SK-N-SH (cell line): Measurements from ENCODE around the gene COL8A1. TPM values are rescaled to one million over a fixed set of nuclear protein-coding genes. Genes with fewer than 3 reads are reported as not detected.
A peak's percentile ranks its signal among the peaks of the same experiment; 100 is the strongest.

ENCODE experiments used
- CTCF ChIA-PET: fragments of 300-600, 350-600 bp; formaldehyde crosslinking; extraction: SDS; loops from one replicate; lab custom pipeline; 2021; lab: Yijun Ruan, JAX
- POLR2A ChIA-PET: fragments of 350-600 bp; sonication (Branson Sonifier 250); formaldehyde crosslinking; extraction: SDS; loops from one replicate; lab custom pipeline; 2020; ENCODE audit warnings: antibody characterized with exemption, inconsistent platforms; lab: Yijun Ruan, JAX
- DNase-seq: peaks from one replicate; pipeline ENCODE4 v3.0.0; 2012
- H2AFZ ChIP-seq: fragments of 200-600 bp; sonication (generic); 2 replicates; pipeline ENCODE4 v1.8.1; 2016; ENCODE audit warnings: antibody characterized with exemption, mild to moderate bottlenecking, low read depth
- H3F3A ChIP-seq: fragments of 200-600 bp; sonication (generic); replicated peaks from 2 replicates; pipeline ENCODE3; 2016; ENCODE audit warnings: antibody characterized with exemption, mild to moderate bottlenecking; ENCODE audit not compliant: insufficient read depth
- H3K27ac ChIP-seq, 2 experiments: fragments of 200-500 bp in 1 of 2; fragments of 200-600 bp in 1 of 2; sonication (Bioruptor generic) in 1 of 2; sonication (generic), shearing (Covaris generic) in 1 of 2; 2 replicates each; pipeline versions ENCODE4 v1.5.1 to v1.6.1; 2014 to 2016; ENCODE audit warnings: low read depth in 2 of 2, inconsistent platforms in 1 of 2, low read length in 1 of 2, mild to moderate bottlenecking in 1 of 2, mixed read lengths in 1 of 2
- H3K27me3 ChIP-seq: fragments of 200-600 bp; sonication (generic), shearing (Covaris generic); 2 replicates; pipeline ENCODE4 v1.6.1; 2016; ENCODE audit warnings: mixed run types; ENCODE audit not compliant: insufficient read depth
- H3K36me3 ChIP-seq, 2 experiments: fragments of 200-500 bp in 1 of 2; fragments of 200-600 bp in 1 of 2; sonication (Bioruptor generic) in 1 of 2; sonication (generic) in 1 of 2; replicated peaks in 1 of 2; 2 replicates each; pipeline versions ENCODE3 to v1.5.1; 2014 to 2016; ENCODE audit warnings: low read length in 1 of 2, mild to moderate bottlenecking in 1 of 2; ENCODE audit not compliant: insufficient read depth in 2 of 2, control insufficient read depth in 1 of 2
- H3K4me1 ChIP-seq, 2 experiments: fragments of 200-500 bp in 1 of 2; fragments of 200-600 bp in 1 of 2; sonication (Bioruptor generic) in 1 of 2; sonication (generic), shearing (Covaris generic) in 1 of 2; 2 replicates each; pipeline versions ENCODE4 v1.5.1 to v1.6.1; 2014 to 2016; ENCODE audit warnings: low read depth in 1 of 2, low read length in 1 of 2, mixed run types in 1 of 2; ENCODE audit not compliant: insufficient read depth in 2 of 2, control insufficient read depth in 1 of 2
- H3K4me2 ChIP-seq: fragments of 200-600 bp; sonication (generic), shearing (Covaris generic); 2 replicates; pipeline ENCODE4 v1.6.1; 2017; ENCODE audit warnings: mixed run types
- H3K4me3 ChIP-seq, 2 experiments: fragments of 200-500 bp in 1 of 2; fragments of 200-600 bp in 1 of 2; sonication (Bioruptor generic) in 1 of 2; sonication (generic), shearing (Covaris generic) in 1 of 2; 2 replicates each; pipeline versions ENCODE4 v1.5.1 to v1.8.1; 2014 to 2016; ENCODE audit warnings: low read depth in 2 of 2, inconsistent platforms in 1 of 2, low read length in 1 of 2, mild to moderate bottlenecking in 1 of 2, mixed read lengths in 1 of 2, moderate library complexity in 1 of 2
- H3K79me2 ChIP-seq: fragments of 200-600 bp; sonication (generic); 2 replicates; pipeline ENCODE4 v1.8.1; 2017; ENCODE audit warnings: mild to moderate bottlenecking; ENCODE audit not compliant: insufficient read depth
- H3K9ac ChIP-seq: fragments of 200-600 bp; sonication (generic); 2 replicates; pipeline ENCODE4 v1.6.1; 2017; ENCODE audit warnings: mixed run types
- H3K9me2 ChIP-seq: fragments of 200-600 bp; sonication (generic); 2 replicates; pipeline ENCODE4 v1.6.1; 2017; ENCODE audit warnings: mixed run types
- H3K9me3 ChIP-seq: fragments of 200-600 bp; sonication (generic); 2 replicates; pipeline ENCODE4 v1.6.1; 2017; ENCODE audit warnings: mixed run types, mild to moderate bottlenecking, moderate library complexity
- H4K20me1 ChIP-seq: fragments of 200-600 bp; sonication (generic); 2 replicates; pipeline ENCODE4 v1.6.1; 2017; ENCODE audit warnings: mild to moderate bottlenecking, mixed run types; ENCODE audit not compliant: insufficient read depth
- CHD2 ChIP-seq: fragments of 150-350 bp; IDR thresholded peaks from 2 replicates; pipeline ENCODE4 v1.6.1; 2018; ENCODE audit warnings: low read length; ENCODE audit not compliant: partially characterized antibody
- CTCF ChIP-seq: fragments of 200-600 bp; sonication (generic); IDR thresholded peaks from 2 replicates; pipeline ENCODE4 v1.6.1; 2017; ENCODE audit warnings: antibody characterized with exemption, mild to moderate bottlenecking, moderate library complexity
- EZH2phosphoT487 ChIP-seq: fragments of 200-600 bp; sonication (generic); IDR thresholded peaks from 2 replicates; pipeline ENCODE4 v1.6.1; 2017; ENCODE audit warnings: low read depth, mixed run types, mild to moderate bottlenecking, antibody characterized with exemption, moderate library complexity, borderline replicate concordance
- FOSL2 ChIP-seq: IDR thresholded peaks from 2 replicates; pipeline ENCODE4 v1.4.0; 2012; ENCODE audit warnings: low read depth, mild to moderate bottlenecking, moderate library complexity, borderline replicate concordance
- GABPA ChIP-seq: IDR thresholded peaks from 2 replicates; pipeline ENCODE4 v1.4.0; 2012; ENCODE audit warnings: low read depth, mild to moderate bottlenecking
- GATA2 ChIP-seq: sonication (generic); formaldehyde crosslinking; IDR thresholded peaks from 2 replicates; pipeline ENCODE4 v1.5.0; 2020; ENCODE audit warnings: mild to moderate bottlenecking, missing genetic modification reagents
- JUND ChIP-seq: IDR thresholded peaks from 2 replicates; pipeline ENCODE4 v1.4.0; 2012
- MXI1 ChIP-seq: IDR thresholded peaks from 2 replicates; pipeline ENCODE4 v1.6.1; 2012; ENCODE audit warnings: mild to moderate bottlenecking, low read depth, low read length, improper control_type of control experiment
- NFIC ChIP-seq: IDR thresholded peaks from 2 replicates; pipeline ENCODE4 v1.4.0; 2012; ENCODE audit warnings: borderline replicate concordance
- NRF1 ChIP-seq: IDR thresholded peaks from 2 replicates; pipeline ENCODE4 v1.6.1; 2012; ENCODE audit warnings: low read depth, mild to moderate bottlenecking, low read length
- RAD21 ChIP-seq: IDR thresholded peaks from 2 replicates; pipeline ENCODE4 v1.6.1; 2012; ENCODE audit warnings: mild to moderate bottlenecking, low read length
- REST ChIP-seq: IDR thresholded peaks from 2 replicates; pipeline ENCODE4 v1.6.1; 2012; ENCODE audit warnings: mild to moderate bottlenecking, low read depth, low read length, moderate library complexity
- RFX5 ChIP-seq: IDR thresholded peaks from 2 replicates; pipeline ENCODE4 v1.6.1; 2012; ENCODE audit warnings: mild to moderate bottlenecking, improper control_type of control experiment, low read length
- SIN3A ChIP-seq: IDR thresholded peaks from 2 replicates; pipeline ENCODE4 v1.6.1; 2012; ENCODE audit warnings: low read depth, mild to moderate bottlenecking, low read length, moderate library complexity, borderline replicate concordance
- TEAD4 ChIP-seq: IDR thresholded peaks from 2 replicates; pipeline ENCODE4 v1.4.0; 2012; ENCODE audit warnings: mild to moderate bottlenecking, borderline replicate concordance; ENCODE audit not compliant: insufficient read depth
- USF2 ChIP-seq: fragments of 150-350 bp; IDR thresholded peaks from 2 replicates; pipeline ENCODE4 v1.6.1; 2017; ENCODE audit warnings: antibody characterized with exemption, low read length, low read depth, borderline replicate concordance
- YY1 ChIP-seq: IDR thresholded peaks from 2 replicates; pipeline ENCODE4 v1.4.0; 2012; ENCODE audit warnings: low read depth, mild to moderate bottlenecking
- ZBTB33 ChIP-seq: IDR thresholded peaks from 2 replicates; pipeline ENCODE4 v1.4.0; 2012; ENCODE audit warnings: low read depth, borderline replicate concordance
- WGBS: methylation state at CpG from one replicate; pipeline ENCODE4 v1.1.6; 2017; ENCODE audit warnings: low lambda C conversion rate; 5-methylcytosine and 5-hydroxymethylcytosine counted together
- polyA plus RNA-seq, 3 experiments: library from polyadenylated mRNA; depleted of rRNA; stranded (reverse); fragments of >200 nt; gene quantifications; 2 replicates each; pipeline ENCODE4 v1.2.3, GENCODE V29; 2012

Gene COL8A1
- polyA plus RNA-seq, 1 of the 3 experiments (the other 2 are of a cell fraction), result 4.0 TPM

GRCh38 chr3:99758502-99759177 lies 120.2 kb downstream of the COL8A1 start:
- H3K4me1 ChIP-seq, result no peaks in the 10 kb centered on the region; a peak in 1 of 4 replicates
- no peak overlapping the region for H3K4me2 ChIP-seq
- DNase-seq, result no peak
- H2AFZ ChIP-seq, result no peak overlapping the region
- no peaks in the 10 kb centered on the region for H3K9me3 ChIP-seq
- no peak overlapping the region for H3K9ac ChIP-seq
- CTCF ChIA-PET, result interaction anchor here (1.6 kb wide), 1 partner anchor 71 kb away, joined by 3 read pairs; no protein-coding TSS in a partner anchor
- H3F3A ChIP-seq, result no peaks in the 10 kb centered on the region
- 21% methylated on average over 3 of the region's 3 CpGs for WGBS
- H3K36me3 ChIP-seq, result no peaks in the 10 kb centered on the region
- no peaks in the 10 kb centered on the region for H3K79me2 ChIP-seq
- POLR2A ChIA-PET, result no interaction called here
- no peaks in the 10 kb centered on the region for H3K9me2 ChIP-seq
- H3K27me3 ChIP-seq, result no peaks in the 10 kb centered on the region
- H4K20me1 ChIP-seq, result no peaks in the 10 kb centered on the region
- TF ChIP-seq NRF1 (no peak), REST (no peak), SIN3A (no peak), EZH2phosphoT487 (no peak), GABPA (no peak), GATA2 (no peak)
- no peak overlapping the region for H3K4me3 ChIP-seq
- H3K27ac ChIP-seq, result no peak overlapping the region

- H2AFZ ChIP-seq, result no peak overlapping the region
- DNase-seq, result no peak
- H3K27me3 ChIP-seq, result no peaks in the 10 kb centered on the region
- H3K79me2 ChIP-seq, result no peaks in the 10 kb centered on the region
- H3F3A ChIP-seq, result no peaks in the 10 kb centered on the region
- TF ChIP-seq JUND (no peak), NFIC (no peak), RAD21 (no peak), USF2 (no peak), MXI1 (no peak), ZBTB33 (no peak), TEAD4 (no peak), YY1 (no peak), CTCF (no peak), CHD2 (no peak), EZH2phosphoT487 (no peak), FOSL2 (no peak), RFX5 (no peak)
- TF ChIP-seq, all 33 proteins: peak for 0
- H3K4me2 ChIP-seq, result no peak overlapping the region
- no peaks in the 10 kb centered on the region for H3K9me3 ChIP-seq
- H4K20me1 ChIP-seq, result no peaks in the 10 kb centered on the region
- H3K36me3 ChIP-seq, result no peaks in the 10 kb centered on the region
- no peak overlapping the region for H3K4me3 ChIP-seq
- 29% methylated on average over 1 of the region's 1 CpG for WGBS
- H3K4me1 ChIP-seq, result no peaks in the 10 kb centered on the region; a peak in 1 of 4 replicates
- CTCF ChIA-PET, result interaction anchor here (1.6 to 2.0 kb wide), 2 partner anchors 261 to 737 kb away, joined by 4 to 8 read pairs; no protein-coding TSS in a partner anchor
- H3K9ac ChIP-seq, result no peak overlapping the region
- POLR2A ChIA-PET, result no interaction called here
- no peaks in the 10 kb centered on the region for H3K9me2 ChIP-seq
- H3K27ac ChIP-seq, result peak overlapping the region in 1 of 2 experiments; percentile 58; a peak in 1 of 4 replicates
Measured at GRCh38 chr3:99760031-99760430, 121.6 kb downstream of the COL8A1 start.
